T-cell (primary cell): ENCODE results near the gene INSC. TPM values are rescaled to one million over a fixed set of nuclear protein-coding genes. Genes with fewer than 3 reads are reported as not detected.

Experiments used
- ATAC-seq, 4 experiments: fragments of 200-7000 bp in 3 of 4; fragments of 150-1000 bp in 1 of 4; cut with Tn5 transposase; replicated peaks in 1 of 4; 1 replicate in 3 of 4; 2 replicates in 1 of 4; pipeline ENCODE4 v1.10.0; 2021; ENCODE audit warnings: moderate library complexity in 3 of 4, mild to moderate bottlenecking in 2 of 4, moderate number of reproducible peaks in 1 of 4
- CTCF ChIA-PET, 2 donors: fragments of 300-600 bp; sonication (Branson Sonifier 250); formaldehyde crosslinking; loops; one replicate each; lab custom pipeline; 2022; ENCODE audit warnings: antibody characterized with exemption in 2 of 2; lab: Charles Lee
- POLR2A ChIA-PET, 2 donors: fragments of 300-600 bp; sonication (Branson Sonifier 250); formaldehyde crosslinking; loops; one replicate each; lab custom pipeline; 2022; ENCODE audit warnings: antibody characterized with exemption in 2 of 2; lab: Charles Lee
- DNase-seq, 35 experiments: peaks; one replicate each; pipeline versions ENCODE4 v3.0.0 to v3.0.0-alpha.2; 2013 to 2023
- H3K27ac ChIP-seq: one replicate; pipeline ENCODE4 v1.5.1; 2013; ENCODE audit warnings: low read length
- H3K27me3 ChIP-seq, 2 experiments: replicated peaks in 1 of 2; 1 replicate in 1 of 2; 2 replicates in 1 of 2; pipeline versions ENCODE4 v1.6.1 to v1.7.0; 2013; ENCODE audit warnings: low read length in 1 of 2, mixed read lengths in 1 of 2; ENCODE audit not compliant: control insufficient read depth in 2 of 2, insufficient read depth in 2 of 2; ENCODE audit errors: extremely low read depth in 1 of 2
- H3K36me3 ChIP-seq, 2 donors: 1 replicate in 1 of 2; 2 replicates in 1 of 2; pipeline versions ENCODE4 v1.6.1 to v1.7.0; 2013; ENCODE audit warnings: low read length in 1 of 2; ENCODE audit not compliant: control insufficient read depth in 2 of 2, insufficient read depth in 1 of 2; ENCODE audit errors: extremely low read depth in 1 of 2
- H3K4me1 ChIP-seq, 2 experiments: 1 replicate in 1 of 2; 2 replicates in 1 of 2; pipeline versions ENCODE4 v1.6.1 to v1.7.0; 2013; ENCODE audit warnings: low read length in 2 of 2, mixed read lengths in 1 of 2; ENCODE audit not compliant: insufficient read depth in 2 of 2, control insufficient read depth in 1 of 2; ENCODE audit errors: extremely low read depth in 1 of 2
- H3K4me3 ChIP-seq, 2 donors: 1 replicate in 1 of 2; 2 replicates in 1 of 2; pipeline versions ENCODE4 v1.5.1 to v1.7.0; 2013; ENCODE audit warnings: mild to moderate bottlenecking in 2 of 2, low read length in 1 of 2, moderate library complexity in 1 of 2; ENCODE audit not compliant: control insufficient read depth in 1 of 2; ENCODE audit errors: extremely low read depth in 1 of 2
- H3K9me3 ChIP-seq: 2 replicates; pipeline ENCODE4 v1.7.0; 2013
- H3K27ac Mint-ChIP-seq, 2 donors: one replicate each; pipeline ENCODE4 v1.8.0; 2020 to 2021; ENCODE audit warnings: mild to moderate bottlenecking in 2 of 2, mixed read lengths in 2 of 2
- H3K27me3 Mint-ChIP-seq, 2 donors: one replicate each; pipeline ENCODE4 v1.8.0; 2021 to 2022; ENCODE audit warnings: mixed read lengths in 2 of 2
- H3K36me3 Mint-ChIP-seq: one replicate; pipeline ENCODE4 v1.8.0; 2021; ENCODE audit warnings: mixed read lengths
- H3K4me1 Mint-ChIP-seq, 3 donors: one replicate each; pipeline ENCODE4 v1.8.0; 2020 to 2022; ENCODE audit warnings: mixed read lengths in 3 of 3, mild to moderate bottlenecking in 1 of 3
- H3K4me3 Mint-ChIP-seq, 3 donors: one replicate each; pipeline ENCODE4 v1.8.0; 2020 to 2022; ENCODE audit warnings: mild to moderate bottlenecking in 3 of 3, mixed read lengths in 3 of 3, moderate library complexity in 3 of 3
- H3K9me3 Mint-ChIP-seq, 3 donors: one replicate each; pipeline ENCODE4 v1.8.0; 2020 to 2022; ENCODE audit warnings: mixed read lengths in 3 of 3
- WGBS: methylation state at CpG from one replicate; pipeline ENCODE4 v1.1.5; 2013; ENCODE audit warnings: missing lambda C conversion rate; ENCODE audit not compliant: insufficient coverage; 5-methylcytosine and 5-hydroxymethylcytosine counted together
- total RNA-seq, 35 experiments: library from RNA in 6 of 35; stranded (reverse) in 6 of 35; fragments of 120-200 nt in 1 of 35; gene quantifications; one replicate each; pipeline versions ENCODE4 v1.2.1 to v1.2.4 and lab custom pipeline; 2013 to 2026

INSC gene
- total RNA-seq, 5 donors from 2014 or later (not counting 1 experiment from before 2014, with no cell fraction given) = 0.44 to 0.53 TPM; not detected in 3

DNA sequence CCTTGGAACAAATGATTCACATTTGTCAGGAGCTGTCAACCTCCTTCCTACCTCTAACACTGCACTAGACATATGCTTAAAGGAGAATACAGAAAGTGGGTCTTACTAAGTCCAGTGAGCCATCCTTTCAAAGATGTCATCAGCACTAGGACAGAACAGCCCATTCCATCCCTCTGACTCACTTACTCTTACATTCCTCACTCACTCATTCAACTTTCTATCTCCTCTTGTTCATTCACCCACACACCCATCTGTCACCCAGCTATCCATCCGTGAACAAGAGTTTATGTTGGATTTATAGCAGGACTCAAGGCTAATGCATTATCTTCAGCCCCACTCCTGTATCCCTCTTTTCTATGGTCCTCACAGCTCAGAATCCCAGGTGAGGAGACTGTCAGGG is 9.1 kb downstream of the INSC start:
- ChIA-PET POLR2A (no interaction called here), CTCF (no interaction called here)
- Mint-ChIP-seq H3K4me1 (no peaks in the 10 kb centered on the region), H3K27ac (no peak overlapping the region), H3K4me3 (no peak overlapping the region), H3K36me3 (no peaks in the 10 kb centered on the region), H3K27me3 (peaks cover 15 to 25% of the 10 kb centered on the region in 2 donors), H3K9me3 (no peaks in the 10 kb centered on the region)
- no CpG with 5 or more reads among the region's 1 CpG for WGBS
- Histone ChIP-seq H3K9me3 (no peaks in the 10 kb centered on the region), H3K36me3 (no peaks in the 10 kb centered on the region), H3K4me1 (no peaks in the 10 kb centered on the region), H3K27ac (no peak overlapping the region), H3K27me3 (peaks cover 0 to 25% of the 10 kb centered on the region in 2 experiments), H3K4me3 (no peak overlapping the region)
- DNase-seq = no peak
- ATAC-seq = no peak

DNA sequence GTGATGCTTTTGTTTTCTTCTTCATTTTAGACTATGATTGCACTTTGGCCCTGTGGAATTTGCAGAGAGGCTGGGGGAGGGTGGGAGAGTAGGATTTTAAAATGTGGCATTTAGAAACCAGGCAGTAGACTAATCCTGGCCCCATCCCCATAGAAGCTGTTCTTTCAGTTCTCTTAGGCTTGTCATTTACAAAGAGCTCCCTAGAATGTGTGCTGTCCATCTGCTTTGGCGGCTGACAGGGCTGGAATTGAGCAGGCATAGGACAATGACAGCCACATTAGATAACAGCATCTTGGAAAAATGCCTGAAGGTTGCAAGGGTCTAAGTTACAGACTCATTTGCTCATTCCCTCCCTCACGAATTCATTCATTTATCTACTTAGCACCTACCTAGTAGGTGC is 9.8 kb downstream of the INSC start:
- CTCF ChIA-PET = no interaction called here
- H3K27ac ChIP-seq = no peak overlapping the region
- POLR2A ChIA-PET = no interaction called here
- no peak for ATAC-seq
- H3K27ac Mint-ChIP-seq = no peak overlapping the region
- H3K36me3 ChIP-seq = no peaks in the 10 kb centered on the region
- no peak overlapping the region for H3K4me3 ChIP-seq
- H3K27me3 ChIP-seq = peaks cover 0 to 18% of the 10 kb centered on the region in 2 experiments
- H3K9me3 ChIP-seq = no peaks in the 10 kb centered on the region
- no peaks in the 10 kb centered on the region for H3K9me3 Mint-ChIP-seq
- DNase-seq = no peak
- H3K36me3 Mint-ChIP-seq = no peaks in the 10 kb centered on the region
- no peak overlapping the region for H3K4me3 Mint-ChIP-seq
- 100% methylated on average over 1 of the region's 2 CpGs for WGBS
- H3K27me3 Mint-ChIP-seq = peaks cover 15 to 21% of the 10 kb centered on the region in 2 donors
- no peaks in the 10 kb centered on the region for H3K4me1 Mint-ChIP-seq
- no peaks in the 10 kb centered on the region for H3K4me1 ChIP-seq

DNA sequence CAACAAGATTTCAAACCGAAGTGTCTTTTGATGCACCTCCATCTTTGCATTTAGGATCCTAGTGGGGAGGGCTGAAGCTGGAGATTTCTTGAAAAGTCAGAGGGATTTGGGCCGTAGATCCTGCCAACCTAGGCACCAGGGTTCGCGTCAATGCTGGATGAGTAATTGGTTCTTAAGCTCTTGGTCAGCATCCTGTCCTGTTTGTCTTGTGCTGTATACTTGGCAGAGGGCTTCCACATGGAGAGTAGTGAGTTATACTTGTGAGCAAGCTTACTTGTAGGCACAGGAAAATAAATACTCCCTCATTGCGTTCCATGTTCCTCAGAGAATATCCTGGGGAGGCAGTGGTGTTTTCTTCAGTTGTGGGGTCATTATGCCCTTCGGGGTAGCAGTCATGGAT is 12.6 kb downstream of the INSC start:
- POLR2A ChIA-PET = no interaction called here
- Mint-ChIP-seq H3K4me3 (no peak overlapping the region), H3K27me3 (peaks cover 14 to 15% of the 10 kb centered on the region in 2 donors), H3K27ac (no peak overlapping the region), H3K4me1 (no peaks in the 10 kb centered on the region), H3K36me3 (no peaks in the 10 kb centered on the region), H3K9me3 (no peaks in the 10 kb centered on the region)
- Histone ChIP-seq H3K4me1 (no peaks in the 10 kb centered on the region), H3K9me3 (no peaks in the 10 kb centered on the region), H3K36me3 (no peaks in the 10 kb centered on the region), H3K27me3 (peaks cover 0 to 21% of the 10 kb centered on the region in 2 experiments), H3K27ac (no peak overlapping the region), H3K4me3 (no peak overlapping the region)
- WGBS = 88% methylated on average over 3 of the region's 6 CpGs
- no peak for DNase-seq
- CTCF ChIA-PET = no interaction called here
- ATAC-seq = no peak

DNA sequence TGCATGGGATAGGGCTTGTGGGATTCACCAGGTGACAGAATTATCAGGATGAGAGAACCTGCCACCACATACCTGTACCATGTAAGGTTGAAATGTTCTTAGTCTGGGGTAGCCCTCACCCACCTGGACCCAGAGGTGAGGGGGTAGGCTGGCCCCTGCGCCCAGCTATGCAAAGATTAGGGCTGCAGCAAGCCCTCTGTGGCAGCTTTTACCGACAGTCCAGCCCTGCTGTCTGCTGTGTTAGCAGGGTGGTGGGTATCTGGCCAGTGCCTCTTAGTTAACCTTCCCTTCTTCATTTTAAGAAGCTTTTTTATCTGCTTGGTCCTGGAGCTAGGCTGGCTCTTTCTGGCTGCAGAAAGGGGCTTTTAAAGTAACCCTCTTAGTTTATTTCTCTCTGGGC is 13.9 kb downstream of the INSC start:
- no peak for DNase-seq
- Mint-ChIP-seq H3K36me3 (no peaks in the 10 kb centered on the region), H3K4me1 (no peaks in the 10 kb centered on the region), H3K27me3 (peaks cover 6 to 12% of the 10 kb centered on the region in 2 donors), H3K9me3 (no peaks in the 10 kb centered on the region), H3K4me3 (no peak overlapping the region), H3K27ac (no peak overlapping the region)
- no peaks in the 10 kb centered on the region for H3K9me3 ChIP-seq
- no peak overlapping the region for H3K27ac ChIP-seq
- no peak for ATAC-seq
- H3K27me3 ChIP-seq = peaks cover 0 to 20% of the 10 kb centered on the region in 2 experiments
- ChIA-PET CTCF (no interaction called here), POLR2A (no interaction called here)
- H3K36me3 ChIP-seq = no peaks in the 10 kb centered on the region
- no CpG with 5 or more reads among the region's 2 CpGs for WGBS
- H3K4me1 ChIP-seq = no peaks in the 10 kb centered on the region
- H3K4me3 ChIP-seq = no peak overlapping the region

DNA sequence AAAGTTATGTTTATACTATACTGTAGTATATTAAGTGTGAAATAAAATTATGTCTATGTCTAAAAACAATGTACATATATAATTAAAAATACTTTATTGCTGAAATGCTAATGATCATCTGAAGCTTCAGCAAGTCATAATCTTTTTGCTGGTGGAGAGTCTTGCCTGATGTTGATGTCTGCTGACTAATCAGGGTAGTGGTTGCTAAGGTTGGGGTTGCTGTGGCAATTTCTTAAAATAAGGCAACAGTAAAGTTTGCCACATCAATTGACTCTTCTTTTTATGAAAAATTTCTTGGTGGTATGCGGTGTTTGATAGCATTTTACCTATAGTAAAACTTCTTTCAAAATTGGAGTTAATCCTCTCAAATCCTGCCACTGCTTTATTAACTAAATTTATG is 21.4 kb downstream of the INSC start:
- no peaks in the 10 kb centered on the region for H3K9me3 Mint-ChIP-seq
- ChIA-PET CTCF (no interaction called here), POLR2A (no interaction called here)
- no peaks in the 10 kb centered on the region for H3K4me1 ChIP-seq
- no peaks in the 10 kb centered on the region for H3K9me3 ChIP-seq
- H3K27ac Mint-ChIP-seq = no peak overlapping the region
- peaks cover 6 to 7% of the 10 kb centered on the region in 2 donors for H3K27me3 Mint-ChIP-seq
- no peak overlapping the region for H3K4me3 ChIP-seq
- peaks cover 0 to 7% of the 10 kb centered on the region in 2 experiments for H3K27me3 ChIP-seq
- H3K36me3 ChIP-seq = no peaks in the 10 kb centered on the region
- ATAC-seq (no peak), DNase-seq (no peak)
- no CpG with 5 or more reads among the region's 1 CpG for WGBS
- no peaks in the 10 kb centered on the region for H3K4me1 Mint-ChIP-seq
- no peaks in the 10 kb centered on the region for H3K36me3 Mint-ChIP-seq
- H3K27ac ChIP-seq = no peak overlapping the region
- no peak overlapping the region for H3K4me3 Mint-ChIP-seq

DNA sequence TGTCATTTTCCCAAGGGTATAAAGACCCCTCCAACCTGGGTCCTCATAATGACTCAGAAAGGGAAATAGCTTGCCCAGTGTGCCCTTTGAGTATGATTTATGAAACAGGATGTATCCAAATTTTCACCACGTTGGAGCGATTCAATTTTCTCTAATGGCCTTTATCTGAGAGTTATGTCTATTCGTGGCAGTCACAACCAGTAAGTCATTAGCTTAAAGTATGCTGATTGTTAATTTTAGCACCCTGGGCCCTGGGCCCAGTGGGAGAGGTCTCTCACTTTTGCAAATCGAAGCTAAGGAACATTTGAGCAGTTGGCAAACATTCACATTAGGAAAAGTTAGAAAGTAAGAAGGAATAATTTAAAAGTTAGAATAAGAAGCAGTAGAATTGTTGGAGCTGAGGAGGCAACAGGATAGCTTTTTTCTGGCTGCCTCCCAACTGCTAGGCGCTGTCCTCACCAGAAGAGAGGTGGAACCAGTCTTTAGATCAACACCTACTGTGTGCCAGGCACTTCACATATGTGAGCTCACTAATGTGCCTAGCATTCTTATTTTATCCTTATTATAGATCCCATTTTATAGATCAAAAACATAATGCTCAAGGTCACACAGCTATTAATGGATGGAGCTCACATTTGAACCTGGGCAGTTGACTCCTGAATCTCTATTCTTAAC is 24.5 kb downstream of the INSC start:
- Histone ChIP-seq H3K9me3 (no peaks in the 10 kb centered on the region), H3K27me3 (peaks cover 0 to 6% of the 10 kb centered on the region in 2 experiments), H3K36me3 (no peaks in the 10 kb centered on the region), H3K4me1 (no peaks in the 10 kb centered on the region), H3K27ac (no peak overlapping the region), H3K4me3 (no peak overlapping the region)
- Mint-ChIP-seq H3K27me3 (peaks cover 2 to 7% of the 10 kb centered on the region in 2 donors), H3K4me1 (no peaks in the 10 kb centered on the region), H3K9me3 (no peaks in the 10 kb centered on the region), H3K4me3 (no peak overlapping the region), H3K36me3 (no peaks in the 10 kb centered on the region), H3K27ac (no peak overlapping the region)
- DNase-seq = no peak
- WGBS = 48% methylated on average over 3 of the region's 5 CpGs
- CTCF ChIA-PET = interaction anchor here in 1 of 2 donors (1.3 kb wide), 1 partner anchor 38 kb away, joined by 5 read pairs; no protein-coding TSS in a partner anchor
- ATAC-seq = no peak
- POLR2A ChIA-PET = no interaction called here
